ENCODE data around the gene BARHL2.

Gene BARHL2

DNA sequence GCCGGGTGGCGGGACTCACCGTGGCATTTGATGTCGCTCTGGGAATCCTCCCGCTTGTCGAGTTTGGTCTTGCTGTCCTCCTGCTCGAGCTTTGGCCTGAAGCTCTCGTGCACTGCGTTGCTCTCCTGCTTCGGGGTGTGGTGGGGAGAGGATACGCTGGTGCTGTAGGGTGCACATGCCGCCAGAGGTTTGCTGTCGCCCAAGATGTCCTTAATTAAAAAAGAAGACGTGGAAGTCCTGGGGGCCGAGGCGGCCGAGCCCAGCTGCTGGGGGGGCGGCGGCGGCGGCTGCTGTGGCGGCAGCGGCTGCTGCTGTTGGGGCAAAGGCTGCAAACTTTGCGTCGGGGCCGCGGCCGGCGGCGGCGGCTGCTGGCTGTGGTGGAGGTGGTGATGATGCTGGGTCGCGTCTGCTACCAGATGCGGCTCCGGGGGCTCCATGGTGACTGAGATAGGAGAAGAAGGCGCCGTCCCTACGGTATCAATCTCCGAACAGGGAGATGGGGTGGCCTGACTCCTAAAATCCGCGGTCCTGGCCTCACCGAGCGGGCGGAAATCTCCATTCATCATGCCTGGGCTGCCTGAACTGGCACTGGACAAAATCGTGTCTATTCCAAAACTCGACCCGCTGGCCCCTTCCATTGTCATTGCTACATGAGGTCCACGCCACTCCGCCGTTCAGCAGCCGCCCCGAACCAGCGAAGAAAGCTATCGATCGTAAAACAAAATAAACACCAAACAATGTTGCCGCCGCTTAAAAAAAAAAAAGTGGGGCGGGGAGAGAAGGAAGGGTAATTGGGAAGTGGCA lies at the start of gene BARHL2:
BARHL2 (minus strand) TSS at position 751 of the 804 bp plus-strand sequence; CDS start at position 644, 107 bp downstream.
- DNase-seq: no peak

DNA sequence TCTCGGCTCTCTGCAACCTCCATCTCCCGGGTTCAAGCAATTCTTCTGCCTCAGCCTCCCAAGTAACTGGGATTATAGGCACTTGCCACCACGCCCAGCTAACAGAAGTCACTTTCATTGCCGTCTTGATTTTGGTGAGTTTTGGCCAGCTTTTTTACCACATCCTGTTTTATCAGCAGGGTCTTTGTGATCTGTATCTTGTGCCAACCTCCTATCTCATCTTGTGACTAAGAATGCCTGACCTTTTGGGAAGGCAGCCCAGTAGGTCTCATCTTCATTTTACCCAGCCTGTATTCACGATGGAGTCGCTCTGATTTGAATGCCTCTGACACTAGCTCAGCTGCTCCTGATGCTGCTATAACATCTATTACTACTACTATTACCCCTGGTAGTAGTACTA lies 46.8 kb upstream of the BARHL2 start:
- DNase-seq: no peak

DNA sequence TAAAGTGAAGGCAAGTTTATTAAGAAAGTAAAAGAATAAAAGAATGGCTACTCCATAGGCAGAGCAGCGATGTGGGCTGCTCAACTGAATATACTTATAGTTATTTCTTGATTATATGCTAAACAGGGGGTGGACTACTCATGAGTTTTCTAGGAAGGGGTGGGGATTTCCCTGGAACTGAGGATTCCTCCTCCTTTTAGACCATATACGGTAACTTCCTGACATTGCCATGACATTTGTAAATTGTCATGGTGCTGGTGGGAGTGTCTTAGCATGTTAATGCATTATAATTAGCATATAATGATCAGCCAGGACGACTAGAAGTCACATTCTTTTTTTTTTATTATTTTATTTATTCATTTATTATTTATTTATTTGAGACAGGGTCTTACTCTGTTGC lies 46.4 kb upstream of the BARHL2 start:
- DNase-seq: no peak

DNA sequence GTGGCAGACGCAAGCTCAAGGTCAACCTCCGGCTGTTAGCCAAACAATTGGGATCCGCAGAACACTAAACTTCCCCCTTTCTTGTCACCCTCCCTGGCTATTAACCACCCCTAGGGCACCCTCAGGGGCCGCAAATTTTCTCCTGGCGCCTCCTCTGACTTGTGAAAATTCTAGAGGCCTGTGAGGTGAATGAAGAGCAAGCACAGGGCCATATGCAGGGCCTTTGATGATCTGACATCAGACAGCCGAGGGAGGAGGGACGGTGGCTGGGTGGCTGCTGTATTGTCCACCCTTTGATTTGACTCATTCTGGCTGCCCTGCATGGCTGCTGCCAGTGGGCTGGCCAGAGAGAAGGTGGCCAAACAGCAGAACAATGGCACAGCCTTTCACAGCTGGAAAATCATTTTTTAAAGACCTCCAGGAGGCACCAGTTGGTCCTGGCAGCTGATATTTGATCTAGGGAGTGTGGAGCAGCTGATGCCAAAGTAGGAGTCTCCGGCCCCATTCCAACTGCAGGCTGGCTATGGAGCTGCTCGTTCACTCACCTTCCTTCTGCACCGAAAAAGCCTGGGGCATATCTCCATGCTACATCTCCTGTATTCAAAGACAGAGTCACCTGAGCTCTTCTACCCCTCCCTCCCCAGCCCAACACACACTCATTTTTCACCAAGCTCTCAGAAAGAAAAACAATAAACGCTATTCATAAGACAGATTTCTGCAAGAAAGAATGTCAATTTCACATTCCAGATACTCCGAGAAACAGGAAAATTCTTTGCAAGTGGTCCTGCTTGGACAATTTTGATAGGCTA lies 44.9 kb upstream of the BARHL2 start:
- DNase-seq: no peak

DNA sequence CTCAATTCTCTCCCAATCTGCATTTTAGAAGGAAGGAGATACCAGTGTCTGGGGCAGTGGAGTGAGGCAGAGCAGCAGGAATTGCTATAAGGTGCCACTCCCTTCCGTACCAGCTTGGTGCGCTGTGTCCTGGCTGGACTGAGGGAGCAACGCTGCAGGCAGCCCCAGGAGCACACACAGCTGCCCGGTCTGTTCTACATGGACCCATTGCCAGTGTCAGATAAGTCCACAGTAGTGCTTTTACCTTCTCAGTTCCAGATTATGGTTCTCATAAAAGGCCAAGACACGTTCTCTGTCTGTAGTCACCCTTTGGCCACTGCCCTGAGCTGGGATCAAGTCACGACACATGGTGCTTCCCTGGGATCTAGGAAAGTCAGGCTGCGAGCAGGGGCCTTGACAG lies 44.1 kb upstream of the BARHL2 start:
- DNase-seq: no peak

DNA sequence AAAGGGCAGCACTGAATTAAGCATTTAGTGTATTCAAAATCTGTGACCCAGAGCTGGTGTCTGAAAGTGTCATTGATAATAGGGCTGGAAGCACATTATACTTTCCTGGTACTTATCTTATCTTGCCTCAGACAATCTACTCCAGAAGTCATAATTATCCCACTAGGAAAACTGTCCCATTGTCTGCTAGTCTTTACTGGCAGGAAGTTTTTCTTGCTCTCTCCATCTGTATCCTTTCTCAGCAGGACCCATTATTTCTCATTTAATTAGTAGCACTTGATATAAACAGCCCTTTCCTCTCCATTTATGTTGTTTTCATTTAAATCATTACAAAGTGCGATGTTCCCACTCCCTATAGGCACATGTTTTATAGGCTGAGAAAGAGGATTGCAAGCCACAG lies 36.5 kb upstream of the BARHL2 start:
- no peak for DNase-seq

DNA sequence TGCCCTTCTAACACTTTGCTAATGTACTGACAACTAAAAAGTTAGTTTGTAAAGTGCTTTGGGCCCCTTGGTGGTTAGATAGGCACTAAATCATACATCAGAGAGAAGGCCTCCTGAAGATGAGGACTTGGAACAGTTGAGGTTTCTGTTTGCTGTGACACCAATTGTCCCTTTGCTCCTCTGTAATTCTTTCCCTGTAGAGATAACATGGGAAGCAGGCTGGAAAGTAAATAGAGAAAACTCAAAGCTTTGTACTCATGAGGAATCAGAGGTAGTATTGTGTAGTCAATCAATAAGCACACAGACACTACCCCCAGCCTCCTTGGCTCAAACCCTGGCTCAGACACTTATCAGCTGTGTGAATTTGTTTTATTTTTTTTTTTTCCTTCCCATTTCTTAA lies 31.6 kb upstream of the BARHL2 start:
- no peak for DNase-seq

DNA sequence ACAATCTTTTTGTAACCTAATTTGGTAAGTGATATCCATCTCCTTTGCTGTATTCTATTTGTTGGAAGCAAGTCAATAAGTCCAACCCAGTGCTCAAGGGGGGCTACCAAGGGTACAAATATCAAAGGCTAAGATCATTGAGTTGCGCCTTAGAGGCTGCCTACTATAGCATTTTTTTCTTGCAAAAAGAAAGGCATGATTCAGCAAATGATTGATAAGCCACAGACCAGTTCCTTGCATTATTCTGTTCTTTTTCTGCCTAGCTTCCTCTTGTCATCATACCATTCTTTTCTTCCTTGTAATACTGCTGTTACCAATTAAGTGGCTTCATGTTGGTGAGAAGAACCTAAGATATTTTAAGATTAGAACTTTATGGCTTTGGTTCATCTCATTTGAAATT lies 29.8 kb upstream of the BARHL2 start:
- no peak for DNase-seq

DNA sequence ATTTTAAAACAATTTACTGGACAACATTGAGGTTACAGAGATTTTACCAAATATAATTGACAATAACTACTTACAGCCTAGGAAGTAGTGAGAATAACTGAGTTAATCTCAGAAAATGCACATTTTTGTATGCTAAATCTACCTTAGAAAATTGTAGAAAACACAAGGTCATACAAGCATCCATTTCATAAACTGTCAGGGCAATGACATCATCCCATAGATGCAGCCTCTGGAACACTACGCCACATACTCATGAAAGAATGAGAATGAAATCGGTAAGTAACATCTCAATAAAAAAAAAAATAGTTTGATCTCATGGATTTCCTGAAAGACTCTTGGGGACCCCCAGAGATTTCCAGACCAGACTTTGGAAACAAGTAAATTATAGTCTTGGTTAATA lies 28.9 kb upstream of the BARHL2 start:
- no peak for DNase-seq

DNA sequence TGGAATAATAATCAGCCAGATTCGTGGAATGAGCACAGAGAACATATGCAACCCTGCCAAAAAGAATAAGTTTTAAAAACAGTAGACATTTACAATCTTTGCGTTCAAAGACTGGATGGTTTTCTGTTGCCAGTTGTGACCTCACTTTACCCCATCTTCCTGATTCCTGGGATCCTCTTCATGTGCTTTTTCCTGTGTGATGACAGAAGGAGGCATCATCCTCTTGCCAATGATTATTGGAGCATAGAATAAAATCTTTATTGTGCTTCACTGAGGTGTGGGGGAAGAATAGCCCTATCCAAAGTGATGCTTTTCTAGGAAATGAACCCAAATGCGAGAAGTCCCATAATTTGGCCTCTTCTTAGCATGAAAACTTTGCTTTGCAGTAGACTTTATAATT lies 15.0 kb upstream of the BARHL2 start:
- DNase-seq: no peak

DNA sequence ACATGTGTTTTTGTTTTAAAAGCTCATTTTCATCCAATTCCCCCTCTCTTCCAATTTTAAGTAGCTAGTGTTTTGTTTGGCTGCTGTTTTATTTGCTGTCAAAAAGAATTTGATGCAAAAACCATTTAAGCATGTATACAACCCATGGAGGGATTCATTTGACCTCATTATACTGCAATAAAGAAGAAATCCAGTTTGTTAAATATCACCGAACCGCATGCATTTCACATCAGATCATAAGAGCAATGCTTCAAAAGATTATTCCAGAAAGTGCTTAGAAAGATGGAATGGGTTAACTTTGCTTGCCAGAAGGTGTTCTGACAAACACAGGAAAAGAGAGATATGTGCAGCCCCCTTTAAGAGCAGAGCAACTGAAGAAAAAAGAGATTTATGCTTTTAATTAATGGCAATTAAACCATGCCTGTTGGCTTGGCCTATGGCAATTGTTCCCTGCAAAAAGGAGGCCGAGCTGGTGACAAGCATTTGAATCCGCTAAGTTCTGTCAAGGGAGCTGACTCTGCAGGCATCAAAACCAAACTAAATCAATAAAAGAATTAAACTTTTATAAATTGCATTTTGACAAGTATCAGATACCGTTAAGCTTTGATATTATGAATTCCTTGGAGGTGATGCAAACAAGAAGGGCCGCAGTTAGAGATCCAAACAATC lies 14.4 kb upstream of the BARHL2 start:
- DNase-seq: no peak

DNA sequence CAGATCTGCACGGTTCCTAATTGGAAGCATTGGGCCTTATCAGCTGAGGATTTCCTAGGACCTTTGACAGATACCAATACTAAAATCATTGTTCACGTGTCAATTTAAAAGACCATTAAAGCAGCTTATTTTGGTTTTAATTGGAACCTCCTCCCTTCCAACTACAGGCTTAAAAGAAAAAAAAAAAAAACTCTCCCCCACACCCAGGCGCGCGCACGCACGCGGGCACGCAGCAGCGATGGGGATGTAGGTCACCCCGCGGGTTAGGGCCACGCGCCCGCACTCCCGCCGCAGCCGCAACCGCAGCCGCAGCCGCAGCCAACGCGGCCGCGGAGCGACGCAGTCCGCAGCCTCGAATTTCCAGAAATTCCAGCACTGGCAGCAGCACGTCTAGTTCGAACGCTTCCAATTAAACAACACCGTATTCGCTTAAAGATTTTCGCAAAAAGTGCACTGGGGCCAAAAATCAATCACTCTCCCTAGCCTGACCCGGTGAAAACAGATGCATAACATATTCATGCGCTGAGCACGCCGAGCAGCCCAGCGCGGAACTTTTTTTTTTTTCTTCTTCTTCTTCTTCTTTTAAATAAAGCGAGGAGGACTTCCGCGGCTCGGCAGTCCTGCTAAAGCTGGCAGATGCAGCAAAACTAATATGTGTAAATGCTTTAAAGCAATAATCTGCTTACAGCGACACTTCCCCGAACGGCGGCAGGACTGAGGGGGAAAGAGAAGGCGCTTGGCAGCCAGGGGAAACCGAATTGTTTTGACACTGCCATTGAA lies 13.3 kb upstream of the BARHL2 start:
- no peak for DNase-seq

DNA sequence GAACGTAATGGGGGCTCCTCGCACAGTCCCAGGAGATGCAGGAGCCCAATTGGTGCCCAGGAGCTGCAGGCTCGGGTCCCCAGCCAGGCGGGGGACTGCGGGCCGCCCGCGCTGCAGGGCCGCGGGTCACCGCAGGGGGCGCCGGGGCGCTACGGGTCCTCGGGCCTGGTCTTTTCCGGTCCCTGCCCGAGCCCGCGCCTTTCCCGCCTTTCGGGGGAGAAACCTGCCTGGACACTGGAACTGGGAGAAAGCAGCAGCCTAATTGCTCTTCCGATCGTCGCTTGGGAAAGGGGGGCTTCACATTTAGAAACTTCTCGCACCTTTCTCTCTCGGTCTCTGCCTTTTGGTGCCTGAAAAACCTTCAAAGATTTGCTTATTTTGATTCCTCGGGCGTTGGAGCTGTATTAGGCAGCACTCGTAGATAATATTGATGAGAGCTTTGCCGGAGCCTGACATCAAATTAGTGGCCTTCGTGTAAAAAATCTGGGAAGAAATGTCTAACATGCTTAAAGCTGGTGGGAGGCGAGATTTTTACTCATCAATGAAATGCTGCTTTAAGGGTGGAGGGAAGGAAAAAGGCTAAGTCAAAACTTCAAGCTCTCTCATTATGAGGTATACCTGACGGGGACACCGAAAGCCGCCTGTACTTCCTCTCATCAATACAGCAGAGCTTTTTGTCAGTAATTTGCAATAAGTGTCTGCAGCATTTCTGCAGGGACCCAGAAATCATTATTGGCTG lies 12.6 kb upstream of the BARHL2 start:
- DNase-seq: no peak

DNA sequence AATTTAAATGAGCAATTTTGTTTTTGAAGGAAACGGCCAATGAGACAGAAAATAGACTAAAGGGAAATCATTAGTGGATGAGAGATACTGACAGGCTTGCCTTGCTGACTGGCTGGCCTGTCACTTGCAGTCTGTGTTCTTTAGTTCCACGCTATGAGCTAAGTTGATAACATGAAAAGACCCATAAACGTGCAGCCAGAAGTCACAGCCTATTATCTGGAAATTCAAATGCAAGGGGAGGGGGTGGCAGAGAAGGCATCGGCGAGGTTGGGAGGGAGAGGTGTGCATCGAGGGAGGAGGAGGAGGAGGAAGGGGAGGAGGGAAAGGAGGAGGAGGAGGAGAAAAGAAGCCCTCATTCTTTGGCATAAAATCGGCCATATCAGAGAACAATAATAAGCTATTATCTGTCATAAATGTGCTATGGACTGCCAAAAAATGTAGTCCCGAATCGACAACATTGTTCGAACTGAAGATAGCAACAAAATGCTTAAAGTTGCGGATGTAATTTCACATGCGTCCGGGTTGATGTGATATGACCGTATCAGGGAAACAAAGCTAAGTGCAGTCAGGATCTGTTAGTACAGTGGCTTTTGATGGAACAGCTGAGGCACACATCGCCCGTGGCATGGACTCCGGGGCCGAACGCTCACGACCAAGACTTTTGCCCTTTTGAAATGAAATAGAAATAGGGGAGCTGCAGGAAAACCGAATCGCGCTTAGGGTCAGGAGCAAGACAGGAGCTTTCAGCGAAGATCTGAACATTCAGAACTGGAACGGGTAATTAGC lies 11.6 kb upstream of the BARHL2 start:
- DNase-seq: no peak

DNA sequence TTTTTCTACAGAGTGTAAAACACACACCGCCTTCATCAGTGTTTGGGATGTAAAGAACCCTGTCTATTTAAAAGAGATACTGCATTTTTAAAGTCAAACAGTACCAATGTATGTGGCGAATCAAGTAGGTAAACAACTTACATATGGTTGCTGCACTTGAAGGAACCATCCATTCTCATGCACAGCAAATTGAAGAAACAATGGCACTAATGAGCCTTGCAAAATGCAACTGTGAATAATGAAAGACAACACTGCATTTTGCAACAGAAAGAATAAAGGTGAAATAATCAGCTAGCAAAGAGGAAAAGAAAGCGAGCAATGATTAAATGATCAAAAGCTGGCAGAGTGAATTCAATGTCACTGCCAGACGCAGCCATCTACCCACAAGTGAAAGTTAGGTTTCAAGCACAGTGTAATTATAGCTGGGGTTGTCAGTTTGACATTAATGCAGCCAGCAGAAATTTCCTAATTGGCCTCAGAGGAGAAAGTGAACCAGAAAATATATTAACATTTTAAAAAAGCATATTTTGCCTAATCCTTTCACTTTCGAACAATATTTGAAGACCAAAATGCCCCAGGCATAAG lies 10.9 kb upstream of the BARHL2 start:
- no peak for DNase-seq

DNA sequence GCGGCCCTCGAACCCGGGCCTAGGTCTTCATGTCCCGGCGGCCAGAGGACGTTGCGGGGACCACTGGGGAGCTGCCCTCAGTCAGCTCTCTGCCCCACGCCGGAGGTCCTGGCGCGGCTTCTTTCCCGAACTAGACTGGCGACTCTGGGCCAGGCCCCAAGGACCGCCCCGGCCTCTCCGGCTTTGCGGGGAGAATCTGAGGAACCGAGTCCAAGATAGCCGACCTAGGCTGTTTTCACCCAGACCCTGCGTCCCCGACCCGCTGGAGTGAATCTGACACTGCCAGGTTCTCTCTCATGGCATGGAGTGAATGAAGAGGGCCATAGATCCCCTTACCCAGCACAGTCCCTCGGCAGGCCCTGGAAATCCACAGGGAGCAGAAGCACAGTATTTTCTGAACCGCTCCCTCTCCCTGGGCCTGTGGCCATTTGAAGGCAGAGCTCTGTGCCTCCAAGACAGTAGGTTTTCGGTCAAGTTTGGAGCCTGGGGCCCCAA lies 9.9 kb upstream of the BARHL2 start:
- no peak for DNase-seq

DNA sequence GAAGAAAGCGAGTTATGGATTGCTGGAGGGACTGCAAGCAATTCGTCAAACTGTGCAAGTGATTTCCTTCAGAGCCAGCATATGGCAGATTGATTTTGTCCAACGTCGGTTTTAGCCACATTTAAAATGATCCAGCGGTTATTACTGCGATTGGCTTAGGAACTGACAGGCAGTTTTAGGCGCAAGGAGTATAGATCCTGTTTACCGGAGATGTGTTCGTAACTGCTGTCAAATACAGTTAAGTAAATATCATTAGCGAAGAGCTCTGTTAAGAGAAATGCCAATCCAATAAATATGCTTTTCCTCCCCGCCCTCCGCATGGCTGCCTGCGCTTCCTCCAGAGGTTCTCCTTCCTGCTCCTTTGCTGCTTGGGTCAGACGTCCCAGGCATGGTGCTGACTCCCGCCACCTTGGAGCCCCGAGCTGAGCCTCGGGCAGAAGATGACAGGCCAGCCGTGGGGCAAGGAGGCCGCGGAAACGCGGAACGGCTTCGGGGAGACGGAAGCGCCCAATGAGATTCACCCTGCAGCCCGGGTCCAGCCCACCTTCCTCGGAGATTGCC lies 9.4 kb upstream of the BARHL2 start:
- DNase-seq: no peak

DNA sequence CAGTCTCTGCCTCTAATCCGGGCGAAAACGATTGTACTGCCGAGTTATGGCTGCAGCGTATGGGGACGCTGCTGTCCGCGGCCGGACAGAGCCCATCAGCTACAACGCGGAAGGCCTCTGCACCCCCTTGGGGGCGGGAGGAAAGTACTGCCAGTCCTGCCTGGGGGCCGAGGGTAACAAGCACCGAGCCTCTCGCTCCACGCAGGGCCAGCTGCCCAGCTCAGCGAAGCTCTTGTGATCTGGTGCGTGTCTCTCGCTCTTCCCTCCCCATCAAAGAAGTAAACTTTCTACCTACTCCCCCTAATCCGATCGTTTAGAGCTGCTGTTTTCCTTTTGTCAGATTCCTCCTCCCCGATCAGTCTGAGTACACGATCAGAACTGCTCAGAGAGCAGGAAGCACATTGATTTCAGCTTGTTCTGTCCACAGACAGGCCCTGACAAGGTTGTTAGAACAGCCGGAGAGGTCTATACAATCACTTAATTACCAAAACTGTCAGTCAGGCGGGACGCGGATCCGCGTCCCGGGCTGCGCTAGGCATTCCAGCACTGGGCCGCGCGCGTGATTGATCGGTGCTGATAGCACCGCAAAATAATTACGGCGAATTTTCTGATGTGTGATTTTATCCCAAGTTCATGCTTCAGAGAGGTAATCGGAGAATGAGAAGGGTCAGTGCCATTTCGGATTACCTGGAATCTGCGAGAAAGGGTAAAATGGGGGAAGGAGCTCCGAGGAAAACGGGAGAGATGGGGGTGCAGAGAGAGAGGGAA lies 8.7 kb upstream of the BARHL2 start:
- no peak for DNase-seq

DNA sequence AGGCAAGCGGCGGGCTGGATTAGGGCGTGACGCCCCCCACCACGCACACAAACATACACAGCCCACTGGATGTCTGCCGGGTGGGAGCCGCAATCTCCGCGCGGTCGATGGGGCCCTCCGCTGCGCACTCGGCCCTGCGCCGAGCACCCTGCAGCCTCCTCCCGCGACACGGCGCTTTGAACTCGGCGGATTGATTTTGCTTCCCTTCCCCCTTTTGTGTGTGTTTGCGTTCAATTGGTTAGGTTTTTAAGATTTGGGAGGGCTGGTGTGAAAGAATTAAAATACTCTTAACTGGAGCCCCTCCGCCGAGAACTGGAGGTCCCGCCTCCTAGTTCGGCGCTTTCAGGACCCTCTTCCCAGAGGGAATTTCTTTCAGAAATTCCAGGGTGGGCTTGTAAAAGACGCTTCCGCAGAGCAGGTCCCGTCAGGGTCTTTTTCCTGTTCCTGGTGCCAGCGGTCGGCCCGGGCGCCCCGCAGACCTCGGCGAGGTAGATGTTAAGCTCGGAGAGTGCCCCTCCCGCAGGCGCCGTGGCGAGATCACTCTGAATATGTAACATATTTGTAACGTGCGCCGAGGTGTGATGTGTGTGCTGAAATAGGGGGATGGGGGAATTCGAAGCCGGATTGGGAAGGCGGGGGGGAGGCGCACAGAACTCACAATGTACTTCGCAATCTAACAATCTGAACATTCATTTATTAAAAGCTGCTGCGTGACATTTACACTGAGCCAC lies 8.0 kb upstream of the BARHL2 start:
- no peak for DNase-seq

Data from CD4-positive, alpha-beta T cell treated with Interleukin-4 for 4 hours (primary cell).